Liver (tissue), 9 donors: Measurements from ENCODE around the gene CTNNBL1. TPM values are rescaled to one million over a fixed set of nuclear protein-coding genes. Genes with fewer than 3 reads are reported as not detected.

Source experiments
- DNase-seq: peaks from one replicate; pipeline ENCODE4 v3.0.0-alpha.2; 2017; ENCODE audit warnings: low spot score
- H3K27ac ChIP-seq, 2 donors: one replicate each; pipeline ENCODE4 v1.7.0; 2013; ENCODE audit warnings: inconsistent platforms in 2 of 2, low read length in 2 of 2, control low read depth in 1 of 2, low read depth in 1 of 2, mild to moderate bottlenecking in 1 of 2
- H3K27me3 ChIP-seq, 4 donors: one replicate each; pipeline versions ENCODE4 v1.6.1 to v1.7.0; 2013; ENCODE audit warnings: low read length in 3 of 4, inconsistent platforms in 1 of 4, mild to moderate bottlenecking in 1 of 4, moderate library complexity in 1 of 4; ENCODE audit not compliant: control insufficient read depth in 4 of 4, insufficient read depth in 4 of 4
- H3K36me3 ChIP-seq, 4 donors: one replicate each; pipeline versions ENCODE4 v1.6.1 to v1.7.0; 2013; ENCODE audit warnings: low read length in 3 of 4, mild to moderate bottlenecking in 3 of 4, low read depth in 1 of 4, moderate library complexity in 1 of 4; ENCODE audit not compliant: control insufficient read depth in 4 of 4, insufficient read depth in 3 of 4
- H3K4me1 ChIP-seq, 4 donors: one replicate each; pipeline versions ENCODE4 v1.6.1 to v1.7.0; 2013; ENCODE audit warnings: low read length in 3 of 4, mild to moderate bottlenecking in 3 of 4, moderate library complexity in 1 of 4; ENCODE audit not compliant: control insufficient read depth in 4 of 4, insufficient read depth in 4 of 4
- H3K4me3 ChIP-seq, 3 donors: one replicate each; pipeline versions ENCODE4 v1.6.1 to v1.7.0; 2013; ENCODE audit warnings: low read length in 3 of 3, control low read depth in 1 of 3, low read depth in 1 of 3, mild to moderate bottlenecking in 1 of 3
- H3K9ac ChIP-seq, 2 donors: one replicate each; pipeline ENCODE4 v1.7.0; 2013; ENCODE audit warnings: low read length in 2 of 2, mild to moderate bottlenecking in 2 of 2, moderate library complexity in 2 of 2, control low read depth in 1 of 2, low read depth in 1 of 2
- H3K9me3 ChIP-seq, 4 donors: one replicate each; pipeline versions ENCODE4 v1.6.1 to v1.7.0; 2013; ENCODE audit warnings: low read length in 3 of 4; ENCODE audit not compliant: control insufficient read depth in 4 of 4
- ATF3 ChIP-seq: IDR thresholded peaks from 2 replicates; pipeline ENCODE4 v1.6.1; 2016; ENCODE audit warnings: antibody characterized with exemption
- EGR1 ChIP-seq, 2 donors: IDR thresholded peaks; 2 replicates each; pipeline ENCODE4 v1.6.1; 2016 to 2018; ENCODE audit warnings: antibody characterized with exemption in 2 of 2, low read depth in 2 of 2
- FOXA1 ChIP-seq: IDR thresholded peaks from 2 replicates; pipeline ENCODE4 v1.6.1; 2016; ENCODE audit warnings: antibody characterized with exemption
- FOXA2 ChIP-seq: IDR thresholded peaks from 2 replicates; pipeline ENCODE4 v1.6.1; 2016; ENCODE audit warnings: antibody characterized with exemption
- GABPA ChIP-seq, 2 donors: IDR thresholded peaks in 1 of 2; conservative IDR thresholded peaks in 1 of 2; 2 replicates each; pipeline ENCODE4 v1.6.1; 2016; ENCODE audit warnings: antibody characterized with exemption in 2 of 2, mild to moderate bottlenecking in 1 of 2, moderate library complexity in 1 of 2
- HNF4A ChIP-seq, 2 donors: conservative IDR thresholded peaks; 2 replicates each; pipeline ENCODE4 v1.6.1; 2016; ENCODE audit warnings: antibody characterized with exemption in 2 of 2, mild to moderate bottlenecking in 2 of 2
- HNF4G ChIP-seq: IDR thresholded peaks from 2 replicates; pipeline ENCODE4 v1.6.1; 2016; ENCODE audit warnings: antibody characterized with exemption
- JUND ChIP-seq, 2 donors: IDR thresholded peaks; 2 replicates each; pipeline ENCODE4 v1.6.1; 2016; ENCODE audit warnings: antibody characterized with exemption in 2 of 2
- NR2F2 ChIP-seq: IDR thresholded peaks from 2 replicates; pipeline ENCODE4 v1.6.1; 2016; ENCODE audit warnings: antibody characterized with exemption
- RAD21 ChIP-seq, 2 donors: IDR thresholded peaks; 2 replicates each; pipeline ENCODE4 v1.6.1; 2016; ENCODE audit warnings: antibody characterized with exemption in 2 of 2, mild to moderate bottlenecking in 2 of 2
- RXRA ChIP-seq, 2 donors: IDR thresholded peaks; 2 replicates each; pipeline ENCODE4 v1.6.1; 2017 to 2018; ENCODE audit warnings: antibody characterized with exemption in 2 of 2, mild to moderate bottlenecking in 1 of 2
- SP1 ChIP-seq: IDR thresholded peaks from 2 replicates; pipeline ENCODE4 v1.6.1; 2018; ENCODE audit warnings: antibody characterized with exemption, mild to moderate bottlenecking
- TAF1 ChIP-seq: conservative IDR thresholded peaks from 2 replicates; pipeline ENCODE4 v1.6.1; 2016; ENCODE audit warnings: antibody characterized with exemption, mild to moderate bottlenecking
- YY1 ChIP-seq: IDR thresholded peaks from 2 replicates; pipeline ENCODE4 v1.6.1; 2016; ENCODE audit warnings: antibody characterized with exemption, mild to moderate bottlenecking
- WGBS: extraction: QIAGEN DNeasy Blood & Tissue Kit; methylation state at CpG from one replicate; pipeline ENCODE4 v1.1.7; 2013; 5-methylcytosine and 5-hydroxymethylcytosine counted together
- polyA plus RNA-seq, 2 donors: library from polyadenylated mRNA; stranded (reverse) in 1 of 2; unstranded in 1 of 2; fragments of 200-250 nt in 1 of 2; fragments of >200 nt in 1 of 2; fragmentation: Nextera tagmentation in 1 of 2; extraction: Ambion mirVana in 1 of 2; gene quantifications; one replicate each; pipeline versions ENCODE4 v1.2.1 to v1.2.3, GENCODE V29; 2013 to 2015
- total RNA-seq, 2 donors: library from RNA; depleted of rRNA; stranded (reverse); fragments of >200 nt; gene quantifications; one replicate each; pipeline ENCODE4 v1.2.3, GENCODE V29; 2014
- TF ChIP-seq, protein P1 (sequence below): IDR thresholded peaks from 2 replicates; pipeline ENCODE4 v1.6.1; 2016; ENCODE audit warnings: antibody characterized with exemption, mild to moderate bottlenecking
- TF ChIP-seq, protein P2 (sequence below): fragments of 150-350 bp; IDR thresholded peaks from 2 replicates; pipeline ENCODE4 v1.5.1; 2017; ENCODE audit warnings: improper control_type of control experiment, low read depth, low read length; ENCODE audit not compliant: missing input control
- TF ChIP-seq, protein P3 (sequence below): IDR thresholded peaks from 2 replicates; pipeline ENCODE4 v1.6.1; 2016; ENCODE audit warnings: antibody characterized with exemption
- TF ChIP-seq, protein P4 (sequence below): IDR thresholded peaks from 2 replicates; pipeline ENCODE4 v1.6.1; 2016; ENCODE audit warnings: antibody characterized with exemption
- donor health status: healthy.
- donor health status: healthy.
- donor health status: healthy.
- donor health status: healthy.
- donor health status: healthy.

Gene CTNNBL1
- total and polyA plus RNA-seq, 4 donors: 18.3 to 25.4 (median 20.3) TPM

GRCh38 chr20:37816003-37816402 lies 122.2 kb downstream of the CTNNBL1 start:
- no peaks in the 10 kb centered on the region for H3K4me1 ChIP-seq
- H3K27me3 ChIP-seq: no peaks in the 10 kb centered on the region
- H3K9ac ChIP-seq: no peak overlapping the region
- no peak for TF ChIP-seq SP1
- TF ChIP-seq RXRA (IDR thresholded peaks at IDR 0.05): no peak
- TF ChIP-seq HNF4G: no peak
- TF ChIP-seq, protein P1, sequence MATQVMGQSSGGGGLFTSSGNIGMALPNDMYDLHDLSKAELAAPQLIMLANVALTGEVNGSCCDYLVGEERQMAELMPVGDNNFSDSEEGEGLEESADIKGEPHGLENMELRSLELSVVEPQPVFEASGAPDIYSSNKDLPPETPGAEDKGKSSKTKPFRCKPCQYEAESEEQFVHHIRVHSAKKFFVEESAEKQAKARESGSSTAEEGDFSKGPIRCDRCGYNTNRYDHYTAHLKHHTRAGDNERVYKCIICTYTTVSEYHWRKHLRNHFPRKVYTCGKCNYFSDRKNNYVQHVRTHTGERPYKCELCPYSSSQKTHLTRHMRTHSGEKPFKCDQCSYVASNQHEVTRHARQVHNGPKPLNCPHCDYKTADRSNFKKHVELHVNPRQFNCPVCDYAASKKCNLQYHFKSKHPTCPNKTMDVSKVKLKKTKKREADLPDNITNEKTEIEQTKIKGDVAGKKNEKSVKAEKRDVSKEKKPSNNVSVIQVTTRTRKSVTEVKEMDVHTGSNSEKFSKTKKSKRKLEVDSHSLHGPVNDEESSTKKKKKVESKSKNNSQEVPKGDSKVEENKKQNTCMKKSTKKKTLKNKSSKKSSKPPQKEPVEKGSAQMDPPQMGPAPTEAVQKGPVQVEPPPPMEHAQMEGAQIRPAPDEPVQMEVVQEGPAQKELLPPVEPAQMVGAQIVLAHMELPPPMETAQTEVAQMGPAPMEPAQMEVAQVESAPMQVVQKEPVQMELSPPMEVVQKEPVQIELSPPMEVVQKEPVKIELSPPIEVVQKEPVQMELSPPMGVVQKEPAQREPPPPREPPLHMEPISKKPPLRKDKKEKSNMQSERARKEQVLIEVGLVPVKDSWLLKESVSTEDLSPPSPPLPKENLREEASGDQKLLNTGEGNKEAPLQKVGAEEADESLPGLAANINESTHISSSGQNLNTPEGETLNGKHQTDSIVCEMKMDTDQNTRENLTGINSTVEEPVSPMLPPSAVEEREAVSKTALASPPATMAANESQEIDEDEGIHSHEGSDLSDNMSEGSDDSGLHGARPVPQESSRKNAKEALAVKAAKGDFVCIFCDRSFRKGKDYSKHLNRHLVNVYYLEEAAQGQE: no peak
- TF ChIP-seq, protein P2, sequence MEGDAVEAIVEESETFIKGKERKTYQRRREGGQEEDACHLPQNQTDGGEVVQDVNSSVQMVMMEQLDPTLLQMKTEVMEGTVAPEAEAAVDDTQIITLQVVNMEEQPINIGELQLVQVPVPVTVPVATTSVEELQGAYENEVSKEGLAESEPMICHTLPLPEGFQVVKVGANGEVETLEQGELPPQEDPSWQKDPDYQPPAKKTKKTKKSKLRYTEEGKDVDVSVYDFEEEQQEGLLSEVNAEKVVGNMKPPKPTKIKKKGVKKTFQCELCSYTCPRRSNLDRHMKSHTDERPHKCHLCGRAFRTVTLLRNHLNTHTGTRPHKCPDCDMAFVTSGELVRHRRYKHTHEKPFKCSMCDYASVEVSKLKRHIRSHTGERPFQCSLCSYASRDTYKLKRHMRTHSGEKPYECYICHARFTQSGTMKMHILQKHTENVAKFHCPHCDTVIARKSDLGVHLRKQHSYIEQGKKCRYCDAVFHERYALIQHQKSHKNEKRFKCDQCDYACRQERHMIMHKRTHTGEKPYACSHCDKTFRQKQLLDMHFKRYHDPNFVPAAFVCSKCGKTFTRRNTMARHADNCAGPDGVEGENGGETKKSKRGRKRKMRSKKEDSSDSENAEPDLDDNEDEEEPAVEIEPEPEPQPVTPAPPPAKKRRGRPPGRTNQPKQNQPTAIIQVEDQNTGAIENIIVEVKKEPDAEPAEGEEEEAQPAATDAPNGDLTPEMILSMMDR: no peak
- TF ChIP-seq EGR1 (IDR thresholded peaks at IDR 0.05; ENCODE audit: low read depth in 2 of 2): no peak
- no peak for TF ChIP-seq FOXA2
- TF ChIP-seq, protein P3, sequence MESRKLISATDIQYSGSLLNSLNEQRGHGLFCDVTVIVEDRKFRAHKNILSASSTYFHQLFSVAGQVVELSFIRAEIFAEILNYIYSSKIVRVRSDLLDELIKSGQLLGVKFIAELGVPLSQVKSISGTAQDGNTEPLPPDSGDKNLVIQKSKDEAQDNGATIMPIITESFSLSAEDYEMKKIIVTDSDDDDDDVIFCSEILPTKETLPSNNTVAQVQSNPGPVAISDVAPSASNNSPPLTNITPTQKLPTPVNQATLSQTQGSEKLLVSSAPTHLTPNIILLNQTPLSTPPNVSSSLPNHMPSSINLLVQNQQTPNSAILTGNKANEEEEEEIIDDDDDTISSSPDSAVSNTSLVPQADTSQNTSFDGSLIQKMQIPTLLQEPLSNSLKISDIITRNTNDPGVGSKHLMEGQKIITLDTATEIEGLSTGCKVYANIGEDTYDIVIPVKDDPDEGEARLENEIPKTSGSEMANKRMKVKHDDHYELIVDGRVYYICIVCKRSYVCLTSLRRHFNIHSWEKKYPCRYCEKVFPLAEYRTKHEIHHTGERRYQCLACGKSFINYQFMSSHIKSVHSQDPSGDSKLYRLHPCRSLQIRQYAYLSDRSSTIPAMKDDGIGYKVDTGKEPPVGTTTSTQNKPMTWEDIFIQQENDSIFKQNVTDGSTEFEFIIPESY: no peak
- TF ChIP-seq RAD21 (IDR thresholded peaks at IDR 0.05): no peak
- TF ChIP-seq YY1: no peak
- TF ChIP-seq, protein P4, sequence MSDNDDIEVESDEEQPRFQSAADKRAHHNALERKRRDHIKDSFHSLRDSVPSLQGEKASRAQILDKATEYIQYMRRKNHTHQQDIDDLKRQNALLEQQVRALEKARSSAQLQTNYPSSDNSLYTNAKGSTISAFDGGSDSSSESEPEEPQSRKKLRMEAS: no peak
- no peak for TF ChIP-seq ATF3
- no peak for TF ChIP-seq TAF1
- no peak for TF ChIP-seq NR2F2
- TF ChIP-seq FOXA1: no peak
- no peak for TF ChIP-seq JUND (IDR thresholded peaks at IDR 0.05)
- no peak for TF ChIP-seq HNF4A (conservative IDR thresholded peaks at IDR 0.05)
- no peak for TF ChIP-seq GABPA (IDR thresholded peaks at IDR 0.05 in 1 of 2, conservative IDR thresholded peaks at IDR 0.05 in 1 of 2)
- no peak overlapping the region for H3K27ac ChIP-seq
- WGBS: 92% methylated on average over 2 of the region's 2 CpGs
- H3K9me3 ChIP-seq: no peaks in the 10 kb centered on the region
- DNase-seq: no peak
- no peak overlapping the region for H3K4me3 ChIP-seq
- H3K36me3 ChIP-seq: peaks cover 0 to 3% (median 0%) of the 10 kb centered on the region in 4 donors
